GM12878 (cell line): ENCODE results near the gene GUCY1B1. TPM values are rescaled to one million over a fixed set of nuclear protein-coding genes. Genes with fewer than 3 reads are reported as not detected.

Experiments
- ATAC-seq: fragments of 200-7000 bp; cut with Tn5 transposase; 3 replicates; pipeline ENCODE4 v1.9.1; 2020; ENCODE audit warnings: mild to moderate bottlenecking, moderate library complexity
- BruUV-seq: library from RNA; stranded (reverse); fragments of 400-500 nt; replicated peaks from 2 replicates; lab custom pipeline; 2021; lab: Mats Ljungman, UMichigan
- CTCF ChIA-PET: fragments of 300-600 bp; sonication (Branson Sonifier 250); formaldehyde crosslinking; extraction: SDS; loops from one replicate; lab custom pipeline; 2021; ENCODE audit warnings: inconsistent platforms; lab: Yijun Ruan, JAX
- POLR2A ChIA-PET: fragments of 350-600 bp; formaldehyde crosslinking; extraction: SDS; loops from one replicate; lab custom pipeline; 2021; ENCODE audit warnings: inconsistent platforms; lab: Charles Lee
- RAD21 ChIA-PET: fragments of 300-600 bp; sonication (Branson Sonifier 250); formaldehyde crosslinking; loops from one replicate; lab custom pipeline; 2023; ENCODE audit warnings: antibody characterized with exemption; ENCODE audit not compliant: unreplicated experiment; lab: Charles Lee
- SMC1A ChIA-PET: fragments of 300-600 bp; sonication (Branson Sonifier 250); formaldehyde crosslinking; loops from one replicate; lab custom pipeline; 2023; ENCODE audit not compliant: unreplicated experiment, uncharacterized antibody; lab: Charles Lee
- DNase-seq: peaks from one replicate; pipeline ENCODE4 v3.0.0-alpha.2; 2011; ENCODE audit warnings: low read depth, low spot score
- FAIRE-seq: peaks from 3 replicates; lab custom pipeline; 2011; peaks lifted over from hg19 to GRCh38; lab: Jason Lieb, UNC
- H2AFZ ChIP-seq: 2 replicates; pipeline ENCODE4 v1.6.0; 2011; ENCODE audit warnings: low read depth, low read length, control low read depth; ENCODE audit not compliant: control insufficient read depth
- H3K27ac ChIP-seq: 2 replicates; pipeline ENCODE4 v1.5.1; 2011; ENCODE audit warnings: control low read depth; ENCODE audit not compliant: control insufficient read depth, insufficient read depth
- H3K27me3 ChIP-seq, 2 experiments: replicated peaks in 1 of 2; 2 replicates each; pipeline versions ENCODE4 v1.6.0 to v1.6.1; 2011; ENCODE audit warnings: low read length in 1 of 2; ENCODE audit not compliant: control insufficient read depth in 2 of 2, insufficient read depth in 2 of 2
- H3K36me3 ChIP-seq, 2 experiments: 2 replicates each; pipeline ENCODE4 v1.5.1; 2011; ENCODE audit warnings: low read length in 1 of 2; ENCODE audit not compliant: control insufficient read depth in 2 of 2, insufficient read depth in 2 of 2
- H3K4me1 ChIP-seq: 2 replicates; pipeline ENCODE4 v1.6.1; 2011; ENCODE audit warnings: mild to moderate bottlenecking, low read length, moderate library complexity, mixed read lengths; ENCODE audit not compliant: control insufficient read depth, insufficient read depth
- H3K4me2 ChIP-seq: 2 replicates; pipeline ENCODE4 v1.6.0; 2011; ENCODE audit warnings: control low read depth; ENCODE audit not compliant: control insufficient read depth, insufficient read depth
- H3K4me3 ChIP-seq: fragments of 200-600 bp; sonication (generic); 2 replicates; pipeline ENCODE4 v1.5.1; 2016
- H3K79me2 ChIP-seq: 2 replicates; pipeline ENCODE4 v1.6.0; 2011; ENCODE audit warnings: low read length; ENCODE audit not compliant: control insufficient read depth, insufficient read depth
- H3K9ac ChIP-seq: 2 replicates; pipeline ENCODE4 v1.8.0; 2011; ENCODE audit warnings: low read length, control low read depth, mixed read lengths; ENCODE audit not compliant: control insufficient read depth, insufficient read depth
- H3K9me3 ChIP-seq: replicated peaks from 3 replicates; pipeline ENCODE4 v1.5.1; 2011; ENCODE audit warnings: mild to moderate bottlenecking, low read length; ENCODE audit not compliant: control insufficient read depth, insufficient read depth
- H4K20me1 ChIP-seq: 2 replicates; pipeline ENCODE4 v1.6.0; 2011; ENCODE audit not compliant: control insufficient read depth, insufficient read depth
- CEBPZ ChIP-seq: fragments of 150-350 bp; IDR thresholded peaks from 2 replicates; pipeline ENCODE4 v1.6.1; 2016; ENCODE audit warnings: low read depth, low read length
- MAX ChIP-seq: IDR thresholded peaks from 2 replicates; pipeline ENCODE4 v1.6.1; 2012; ENCODE audit warnings: low read depth, low read length, improper control_type of control experiment
- WGBS: methylation state at CpG from one replicate; pipeline ENCODE4 v1.1.6; 2016; ENCODE audit warnings: low lambda C conversion rate; ENCODE audit not compliant: insufficient replicate concordance, insufficient coverage; ENCODE audit errors: missing lambda C conversion rate; 5-methylcytosine and 5-hydroxymethylcytosine counted together
- in situ Hi-C: fragments of 300-500 bp; cut with MboI; formaldehyde crosslinking; loops from 9 replicates; pipeline ENCODE4 v1.14.3; 2018; ENCODE audit warnings: mixed read lengths
- intact Hi-C: fragments of 100-400 bp; cut with micrococcal nuclease; formaldehyde crosslinking; loops from one replicate; pipeline ENCODE4 v1.14.2; 2022; ENCODE audit not compliant: unreplicated experiment
- polyA plus RNA-seq, 11 experiments: library from polyadenylated mRNA; depleted of rRNA in 4 of 11; unstranded in 6 of 11; stranded (reverse) in 5 of 11; fragments of >200 nt; fragmentation: Nextera tagmentation in 4 of 11; fragmentation: Illumina TruSeq in 1 of 11; extraction: Ambion mirVana in 4 of 11; extraction: Trizol in 1 of 11; gene quantifications; 1 replicate in 1 of 11; 2 replicates in 10 of 11; pipeline versions ENCODE4 v1.2.1 to v1.2.3, GENCODE V29; 2011 to 2016; ENCODE audit warnings: inconsistent platforms in 2 of 11, missing spikeins in 2 of 11, low read depth in 1 of 11
- total RNA-seq, 4 experiments: library from RNA; depleted of rRNA in 3 of 4; stranded (reverse); fragments of >200 nt in 3 of 4; fragmentation: Illumina TruSeq in 1 of 4; extraction: Trizol in 1 of 4; gene quantifications; 2 replicates each; pipeline versions ENCODE4 v1.2.1 to v1.2.3, GENCODE V29; 2013 to 2021

The GUCY1B1 gene
- total and polyA plus RNA-seq, 10 of the 15 experiments (the other 5 are each of a cell fraction or from before 2014, with no cell fraction given) = 0.60 to 38.5 (median 1.4) TPM

DNA sequence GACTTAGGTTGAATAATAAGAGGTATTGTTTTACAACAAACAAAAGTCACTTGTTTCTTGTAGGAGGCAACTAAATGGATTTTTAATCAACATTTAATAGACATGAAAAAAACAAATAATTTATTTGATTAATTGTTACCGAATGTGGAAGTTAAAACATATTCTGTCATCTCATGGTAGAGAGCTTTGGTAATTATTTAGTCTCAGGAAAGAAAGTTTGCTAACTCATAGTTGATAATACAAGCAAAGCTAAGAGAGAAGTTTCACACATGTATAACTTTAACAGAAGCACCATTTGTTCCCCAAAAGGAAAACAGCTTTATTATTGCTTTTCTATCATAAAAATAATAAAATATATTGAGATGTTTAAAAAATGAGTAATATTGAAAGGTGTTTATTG is 47.3 kb upstream of the GUCY1B1 start:
- BruUV-seq = no TSS peak
- Histone ChIP-seq H3K27me3 (no peaks in the 10 kb centered on the region), H3K9ac (no peak overlapping the region), H3K9me3 (no peaks in the 10 kb centered on the region), H3K4me3 (no peak overlapping the region), H4K20me1 (no peaks in the 10 kb centered on the region), H3K79me2 (no peaks in the 10 kb centered on the region), H3K4me2 (no peak overlapping the region), H2AFZ (no peak overlapping the region), H3K36me3 (no peaks in the 10 kb centered on the region), H3K27ac (no peak overlapping the region), H3K4me1 (no peaks in the 10 kb centered on the region)
- ChIA-PET RAD21 (no interaction called here), SMC1A (interaction anchor here (0.7 to 7.8 kb wide), 11 partner anchors 8 to 236 kb away, joined by 3 to 48 read pairs (median 5); no protein-coding TSS in a partner anchor), POLR2A (interaction anchor here (0.6 to 1.7 kb wide), 3 partner anchors 12 to 72 kb away, joined by 3 to 5 read pairs (median 4); no protein-coding TSS in a partner anchor), CTCF (interaction anchor here (0.7 to 2.1 kb wide), 4 partner anchors 9 to 218 kb away, joined by 3 to 6 read pairs (median 4); no protein-coding TSS in a partner anchor)
- DNase-seq = no peak
- 0% methylated on average over 1 of the region's 1 CpG for WGBS
- intact Hi-C loops (no loop called here), in situ Hi-C loops (no loop called here)
- no peak for ATAC-seq
- FAIRE-seq = no peak
- TF ChIP-seq CEBPZ (no peak), MAX (no peak)
